Suppressor macrophage treated with lipopolysaccharide for 1 hour (primary cell): Measurements from ENCODE around the gene FRMD4A.

Experiments
- DNase-seq, 3 donors: peaks; one replicate each; pipeline ENCODE4 v3.0.0-alpha.2; 2020 to 2022

Gene FRMD4A

DNA sequence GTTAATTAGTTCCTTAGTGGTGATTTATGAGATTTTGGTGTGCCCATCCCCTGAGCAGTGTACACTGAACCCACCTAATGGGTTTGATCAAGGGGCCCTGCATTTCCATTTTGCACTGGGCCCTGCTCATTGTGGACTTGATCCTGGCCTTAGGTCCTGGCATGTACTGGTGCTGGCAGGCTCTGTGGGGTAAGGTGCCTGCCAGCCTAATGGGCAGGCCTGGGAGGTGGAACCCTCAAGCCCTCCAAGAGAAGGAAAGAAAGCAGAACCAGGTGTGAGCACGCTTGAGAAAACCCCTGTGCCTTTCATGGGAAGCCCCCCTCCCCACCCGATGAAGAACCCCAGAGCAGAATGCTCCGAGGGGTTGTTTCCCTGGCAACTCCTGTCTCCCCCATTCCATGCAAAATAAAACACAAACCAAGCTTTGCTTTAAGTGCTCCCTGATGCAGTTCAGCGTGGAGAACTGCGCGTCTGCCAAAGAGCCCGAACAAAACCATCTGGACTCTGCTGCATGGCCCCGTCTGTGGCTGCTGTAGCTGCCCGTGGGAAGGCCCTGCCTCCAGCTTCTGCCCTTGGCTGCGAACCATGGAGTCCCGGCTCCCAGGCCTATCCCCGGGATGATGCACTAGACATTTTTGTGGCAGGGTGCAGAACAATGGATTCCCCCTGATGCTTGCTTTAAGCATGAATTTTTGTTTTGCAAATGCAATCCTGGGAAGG, 620.6 kb downstream of the FRMD4A start:
- DNase-seq: no peak

GRCh38 chr10:13708256-13708990, 622.3 kb downstream of the FRMD4A start:
- no peak for DNase-seq

GRCh38 chr10:13707156-13707881, 623.4 kb downstream of the FRMD4A start:
- DNase-seq: peak; percentile 75 to 80 (median 76)

GRCh38 chr10:13706604-13707003, 624.1 kb downstream of the FRMD4A start:
- no peak for DNase-seq

GRCh38 chr10:13706175-13706574, 624.5 kb downstream of the FRMD4A start:
- DNase-seq: no peak

- DNase-seq: no peak
Measured at GRCh38 chr10:13705526-13706174, 625.1 kb downstream of the FRMD4A start.

GRCh38 chr10:13704964-13705363, 625.8 kb downstream of the FRMD4A start:
- DNase-seq: peak; percentile 27 to 34 (median 33)

DNA sequence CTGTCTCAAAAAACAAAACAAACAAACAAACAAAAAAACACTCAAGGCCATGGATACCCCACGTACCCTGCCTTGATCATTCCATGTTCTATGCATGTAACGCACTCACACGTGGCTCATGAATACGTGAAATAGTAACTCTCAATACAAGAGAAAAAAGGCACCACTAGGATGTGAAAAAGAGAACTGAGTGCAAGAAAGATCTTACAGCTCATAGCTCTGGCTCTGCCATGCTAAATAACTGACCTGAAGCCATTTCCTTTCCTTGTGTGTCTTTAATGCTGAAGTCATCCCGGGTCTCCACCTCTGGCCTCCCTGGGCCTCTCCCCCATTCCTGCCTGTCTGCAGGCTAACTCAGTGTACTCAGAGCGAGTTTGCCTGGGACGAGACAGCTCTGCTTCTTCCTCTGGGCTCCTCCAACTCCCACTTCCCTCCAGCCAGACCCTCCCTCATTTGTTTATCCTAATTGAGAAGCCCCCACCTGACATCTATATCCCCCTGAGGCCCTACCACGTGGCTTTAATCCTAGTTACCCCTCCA, 626.7 kb downstream of the FRMD4A start:
- no peak for DNase-seq

GRCh38 chr10:13703101-13703818, 627.5 kb downstream of the FRMD4A start:
- DNase-seq: no peak

- DNase-seq: no peak
Measured at GRCh38 chr10:13701157-13701919, 629.4 kb downstream of the FRMD4A start.

DNA sequence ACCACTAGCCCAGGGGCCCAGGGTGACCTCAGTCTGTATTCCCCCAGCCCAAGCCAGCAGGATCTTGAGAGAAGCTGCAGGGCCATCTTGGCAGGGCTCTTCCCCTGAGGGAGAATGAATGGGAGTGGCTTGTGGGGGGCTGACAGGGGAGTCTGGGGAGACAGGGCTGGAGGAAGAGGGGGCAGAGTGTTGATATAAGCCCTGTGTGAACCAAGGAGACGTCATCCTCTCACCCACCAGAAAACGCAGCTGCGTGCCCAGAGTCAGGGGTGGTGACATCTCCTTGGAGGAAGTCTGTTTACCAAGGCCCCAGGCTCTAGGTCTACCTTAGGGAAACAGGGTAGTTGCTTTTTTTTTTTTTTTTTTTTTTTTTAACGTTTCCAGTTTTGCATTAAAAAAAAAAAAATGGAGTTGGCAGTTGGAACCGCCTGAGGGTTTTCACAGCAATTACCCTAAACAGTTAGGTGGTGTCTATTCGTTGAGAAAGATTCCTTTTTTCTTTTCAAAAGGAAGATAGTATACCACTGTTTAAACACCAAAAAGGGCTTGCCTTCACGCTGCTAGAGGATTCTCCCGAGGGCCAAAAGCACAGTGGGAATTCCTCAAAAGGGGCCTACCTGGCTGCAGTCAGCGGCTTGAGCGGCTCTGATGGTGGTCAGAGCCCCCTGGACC, 630.1 kb downstream of the FRMD4A start:
- peak in 1 of 3 donors; percentile 28 for DNase-seq

- DNase-seq: no peak
Measured at GRCh38 chr10:13699216-13699615, 631.5 kb downstream of the FRMD4A start.

DNA sequence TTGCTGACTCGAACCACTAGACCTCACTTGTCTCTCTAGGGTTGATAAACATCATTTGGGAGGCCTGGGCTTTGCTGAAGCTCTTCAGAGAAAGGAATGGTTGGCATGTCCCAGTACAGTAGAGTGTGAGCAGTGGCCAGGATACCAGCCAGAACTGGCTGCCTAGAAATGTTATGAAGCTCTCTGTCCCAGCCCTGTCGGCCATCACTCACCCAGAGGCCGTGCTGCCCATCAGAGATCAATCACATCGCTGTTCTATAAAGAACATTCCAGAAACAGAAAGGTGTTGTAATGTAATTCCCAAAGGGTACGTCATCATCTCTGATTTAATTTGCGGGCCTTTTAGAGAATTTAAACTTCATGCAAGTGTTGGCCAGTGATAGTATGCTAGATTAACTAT, 632.5 kb downstream of the FRMD4A start:
- no peak for DNase-seq

DNA sequence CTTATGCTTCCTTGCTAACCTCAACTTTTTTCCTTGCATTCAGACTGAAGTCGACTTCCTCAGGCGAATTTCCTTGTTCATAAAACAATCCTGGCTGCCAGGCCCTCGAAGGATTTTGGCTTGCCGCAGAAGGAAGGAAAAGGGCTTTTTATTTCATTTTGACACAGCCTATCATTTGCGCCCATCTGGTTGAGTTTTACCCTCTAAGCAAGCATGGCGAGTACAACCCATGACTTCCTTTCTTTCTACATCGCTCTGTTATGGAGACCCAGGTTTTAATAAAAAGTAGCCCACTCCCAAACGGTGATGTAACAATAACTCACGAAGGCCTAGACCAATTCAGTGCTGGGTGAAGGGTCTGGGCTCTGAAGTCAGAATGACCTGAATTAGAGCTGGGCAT, 634.7 kb downstream of the FRMD4A start:
- DNase-seq: no peak

DNA sequence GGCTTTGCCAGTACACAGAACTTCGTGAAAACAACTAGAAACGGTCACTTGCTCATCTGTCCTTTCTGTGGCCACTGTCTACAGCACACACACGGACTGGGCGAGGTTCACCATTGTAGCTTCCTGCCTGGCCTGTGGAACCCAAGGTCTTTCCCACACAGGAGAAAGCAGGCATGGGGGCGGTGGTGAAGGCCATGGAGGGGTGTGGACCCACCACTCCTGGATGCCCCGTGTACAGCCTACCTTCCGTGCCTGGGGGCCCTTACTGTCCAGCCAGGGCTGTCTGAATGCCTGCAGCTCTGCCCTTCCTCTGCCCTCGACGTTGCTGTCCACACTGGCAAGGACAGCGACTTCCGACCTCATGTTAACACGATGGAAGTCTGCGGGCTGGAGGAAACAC, 635.1 kb downstream of the FRMD4A start:
- DNase-seq: no peak

DNA sequence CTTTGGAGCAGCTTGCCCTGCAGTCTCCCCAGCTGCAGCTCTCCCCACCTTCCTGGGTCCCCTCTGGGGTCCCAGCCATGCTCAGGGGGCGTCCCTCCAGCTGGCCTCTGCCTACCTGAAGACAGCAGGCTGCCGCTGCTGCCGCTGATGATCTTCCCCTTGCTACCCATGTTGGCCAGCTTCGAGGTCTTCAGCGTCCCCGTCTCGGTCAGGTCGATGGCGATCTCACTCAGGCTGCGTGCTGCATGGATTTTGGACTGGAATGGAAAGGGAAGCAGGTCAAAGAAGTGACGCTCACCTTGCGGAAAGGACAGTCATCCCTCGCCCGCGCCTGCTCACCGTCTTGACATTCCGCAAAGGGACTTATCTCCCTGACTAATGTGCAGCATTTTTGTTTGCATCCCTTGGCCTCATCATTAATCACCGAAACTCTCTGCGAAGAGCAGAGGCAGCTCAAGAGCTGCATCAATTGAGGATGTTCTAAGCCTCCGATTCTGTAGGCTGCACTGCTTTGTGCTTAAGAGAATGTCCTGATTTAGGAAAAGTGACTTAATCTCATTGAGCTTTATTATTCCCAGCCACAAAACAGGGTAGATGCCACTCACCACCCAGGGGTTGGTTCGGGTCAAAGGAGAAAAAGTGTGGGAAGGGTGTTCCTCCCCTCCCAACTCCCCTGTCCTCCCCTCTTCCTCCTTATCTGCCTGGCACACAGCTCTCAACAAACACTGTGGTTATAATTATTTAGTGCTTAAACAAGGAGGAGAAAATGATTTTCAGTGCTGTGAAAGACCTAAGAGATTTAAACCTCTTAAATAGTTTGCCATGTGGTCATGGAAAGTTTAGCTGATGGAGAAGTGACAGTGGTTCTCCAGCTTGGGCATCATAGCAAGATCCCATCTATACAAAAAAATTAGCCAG, 636.7 kb downstream of the FRMD4A start:
- no peak for DNase-seq

- DNase-seq: no peak
Measured at GRCh38 chr10:13690281-13690825, 640.4 kb downstream of the FRMD4A start.

- DNase-seq: peak; percentile 66 to 85 (median 82)
Measured at GRCh38 chr10:13686331-13686752, 644.4 kb downstream of the FRMD4A start.

DNA sequence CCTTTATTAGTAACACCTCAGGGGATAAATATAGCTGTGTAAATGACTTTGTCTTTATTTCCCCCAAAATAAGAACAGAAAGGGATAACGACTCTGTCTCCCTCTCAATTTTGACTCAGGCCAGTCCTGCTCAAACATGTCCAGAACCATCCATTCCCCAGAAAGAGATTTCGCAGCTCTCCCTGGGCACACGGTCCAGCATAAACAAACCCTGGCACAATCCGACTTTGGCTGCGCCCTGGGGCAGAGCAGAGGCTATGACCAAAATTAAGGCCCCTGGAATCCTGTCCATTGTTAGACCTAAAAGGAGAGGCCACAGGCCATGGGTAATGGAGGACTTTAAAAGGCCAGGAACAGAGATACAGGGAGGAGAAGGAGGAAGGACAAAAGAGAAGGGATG, 644.8 kb downstream of the FRMD4A start:
- DNase-seq: no peak
